Right cardiac atrium (tissue), 5 donors: ENCODE data around the gene ACSF3. TPM values are rescaled to one million over a fixed set of nuclear protein-coding genes. Genes with fewer than 3 reads are reported as not detected.
A peak's percentile ranks its signal among the peaks of the same experiment; 100 is the strongest.

Experiments
- ATAC-seq, 2 donors: fragments of 200-7000 bp; cut with Tn5 transposase; one replicate each; pipeline versions ENCODE4 v1.8.0 to v1.9.1; 2020; ENCODE audit warnings: moderate library complexity in 2 of 2, mild to moderate bottlenecking in 1 of 2
- DNase-seq, 3 donors: peaks; one replicate each; pipeline ENCODE4 v3.0.0-alpha.2; 2020
- H3K27ac ChIP-seq: one replicate; pipeline ENCODE4 v1.5.1; 2013; ENCODE audit warnings: mild to moderate bottlenecking, low read length, control low read depth, moderate library complexity
- H3K27me3 ChIP-seq: one replicate; pipeline ENCODE4 v1.6.1; 2013; ENCODE audit not compliant: control insufficient read depth, insufficient read depth
- H3K4me1 ChIP-seq: one replicate; pipeline ENCODE4 v1.6.1; 2013; ENCODE audit warnings: low read length; ENCODE audit not compliant: control insufficient read depth, insufficient read depth
- H3K4me3 ChIP-seq: one replicate; pipeline ENCODE4 v1.5.1; 2013; ENCODE audit warnings: low read length, control low read depth
- H3K9me3 ChIP-seq: one replicate; pipeline ENCODE4 v1.6.1; 2013; ENCODE audit warnings: low read length; ENCODE audit not compliant: control insufficient read depth
- WGBS: extraction: QIAGEN DNeasy Blood & Tissue Kit; methylation state at CpG from one replicate; pipeline ENCODE4 v1.1.7; 2013; 5-methylcytosine and 5-hydroxymethylcytosine counted together
- intact Hi-C, 4 donors: fragments of 100-400 bp; cut with DNase I; formaldehyde crosslinking; loops; one replicate each; pipeline versions ENCODE4 v1.11.0 to v1.14.0; 2022 to 2023
- polyA plus RNA-seq: library from polyadenylated mRNA; stranded (reverse); fragments of 200-250 nt; gene quantifications from one replicate; pipeline ENCODE4 v1.2.3, GENCODE V29; 2013
- total RNA-seq, 4 donors: library from RNA; stranded (reverse); fragmentation: NEBNext Ultra II Directional; extraction: Animal tissue kit (Norgen Biotek cat#: 25700); gene quantifications; one replicate each; pipeline ENCODE4 v1.2.1, GENCODE V29; 2021
- donor health status: healthy with polysubstance abuse.
- donor health status: DM: no; HTN: yes; CAD: no.
- donor health status: DM: no; HTN: no; CAD: no.
- donor health status: DM: no; HTN: yes; CAD: no; lungs with severe emphysema.
- donor health status: DM: yes; HTN: yes; CAD: no.

Gene ACSF3
- total and polyA plus RNA-seq, 5 donors: 13.9 to 22.4 (median 16.4) TPM

- WGBS: 94% methylated on average over 37 of the region's 37 CpGs
- no peak overlapping the region for H3K4me3 ChIP-seq
- DNase-seq: no peak
- no peak for ATAC-seq
- H3K4me1 ChIP-seq: no peaks in the 10 kb centered on the region
- intact Hi-C loops: no loop called here
- no peaks in the 10 kb centered on the region for H3K27me3 ChIP-seq
- no peaks in the 10 kb centered on the region for H3K9me3 ChIP-seq
- H3K27ac ChIP-seq: no peak overlapping the region
These were observed 18.6 kb upstream of the ACSF3 start for GRCh38 chr16:89074803-89075688.

DNA sequence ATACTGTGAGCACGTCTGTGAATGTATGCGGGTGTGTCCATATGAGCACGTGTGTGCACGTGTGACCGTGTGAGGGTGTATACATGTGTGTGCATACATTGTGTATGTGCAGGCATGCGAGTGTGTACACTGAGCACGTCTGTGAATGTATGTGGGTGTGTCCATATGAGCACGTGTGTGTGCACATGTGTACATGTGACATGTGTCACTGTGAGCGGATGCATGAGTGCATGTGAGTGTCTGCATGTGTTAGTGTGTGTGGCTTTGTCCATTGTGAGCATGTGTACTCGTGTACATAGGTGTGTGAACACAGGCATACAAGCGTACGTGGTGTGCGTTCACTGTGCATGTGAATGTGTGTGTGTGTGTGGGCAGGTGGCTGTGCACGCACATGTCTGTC is 17.5 kb upstream of the ACSF3 start:
- Histone ChIP-seq H3K27ac (no peak overlapping the region), H3K27me3 (no peaks in the 10 kb centered on the region), H3K9me3 (no peaks in the 10 kb centered on the region), H3K4me3 (no peak overlapping the region), H3K4me1 (no peaks in the 10 kb centered on the region)
- DNase-seq: no peak
- intact Hi-C loops: no loop called here
- ATAC-seq: no peak
- WGBS: 95% methylated on average over 14 of the region's 14 CpGs

GRCh38 chr16:89077076-89077475 is 16.6 kb upstream of the ACSF3 start:
- Histone ChIP-seq H3K4me3 (no peak overlapping the region), H3K4me1 (no peaks in the 10 kb centered on the region), H3K9me3 (no peaks in the 10 kb centered on the region), H3K27me3 (no peaks in the 10 kb centered on the region), H3K27ac (no peak overlapping the region)
- WGBS: 91% methylated on average over 16 of the region's 16 CpGs
- intact Hi-C loops: no loop called here
- DNase-seq (no peak), ATAC-seq (no peak)

DNA sequence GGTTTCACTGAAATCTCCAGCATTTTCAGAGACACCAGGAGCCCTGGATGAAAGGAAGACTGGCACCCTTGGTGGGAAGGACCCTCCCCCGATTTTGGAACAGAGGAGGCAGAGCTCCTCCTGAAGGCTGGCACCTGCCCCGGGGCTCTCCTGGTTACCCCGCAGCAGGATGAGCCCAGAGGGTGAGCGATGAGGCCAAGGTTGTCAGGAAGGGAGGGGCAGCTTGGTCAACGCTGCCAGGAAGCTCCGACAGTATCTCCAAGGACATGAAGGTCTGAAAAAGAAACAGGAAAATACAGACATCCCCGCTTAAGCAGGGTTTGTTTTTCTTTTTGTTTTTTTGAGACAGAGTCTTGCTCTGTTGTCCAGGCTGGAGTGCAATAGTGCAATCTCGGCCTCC is 15.5 kb upstream of the ACSF3 start:
- ATAC-seq: no peak
- intact Hi-C loops: no loop called here
- no peaks in the 10 kb centered on the region for H3K9me3 ChIP-seq
- no peaks in the 10 kb centered on the region for H3K4me1 ChIP-seq
- no peak overlapping the region for H3K27ac ChIP-seq
- 64% methylated on average over 8 of the region's 8 CpGs for WGBS
- no peak for DNase-seq
- H3K4me3 ChIP-seq: no peak overlapping the region
- H3K27me3 ChIP-seq: no peaks in the 10 kb centered on the region

DNA sequence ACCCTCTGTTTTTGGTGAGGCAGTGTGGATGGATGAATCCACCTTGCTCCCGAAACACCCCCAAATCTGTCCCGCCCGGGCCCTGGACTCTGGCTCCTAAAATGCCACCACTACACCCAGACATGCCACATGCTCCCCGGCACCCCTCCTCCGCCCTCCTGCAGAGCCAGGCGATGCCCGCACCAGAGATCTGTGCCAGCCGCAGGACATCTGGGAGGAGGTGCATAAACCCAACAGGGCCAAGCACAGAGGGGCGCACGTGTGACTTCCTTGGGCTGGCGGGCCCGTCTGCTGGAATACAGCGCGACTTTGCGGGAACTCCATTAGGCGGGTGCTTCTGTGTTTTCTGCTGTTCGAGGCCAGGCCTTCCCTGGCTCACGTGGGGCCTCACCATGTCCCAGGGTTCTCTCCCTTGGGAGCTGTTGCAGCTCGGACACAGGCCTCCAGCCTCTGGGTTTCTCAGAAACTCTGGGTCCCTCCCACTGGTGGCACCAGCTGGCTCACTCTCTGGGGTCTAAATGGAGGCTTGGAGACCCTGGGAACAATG is 14.1 kb upstream of the ACSF3 start:
- no peak for ATAC-seq

GRCh38 chr16:89080196-89080853 is 13.3 kb upstream of the ACSF3 start:
- Histone ChIP-seq H3K4me3 (no peak overlapping the region), H3K27me3 (no peaks in the 10 kb centered on the region), H3K27ac (no peak overlapping the region), H3K9me3 (no peaks in the 10 kb centered on the region), H3K4me1 (no peaks in the 10 kb centered on the region)
- no peak for DNase-seq
- intact Hi-C loops: no loop called here
- peak in 1 of 2 donors; percentile 26 for ATAC-seq
- 90% methylated on average over 33 of the region's 33 CpGs for WGBS

More for the DNA sequence above, 14.1 kb upstream of the ACSF3 start:
- no peaks in the 10 kb centered on the region for H3K9me3 ChIP-seq
- WGBS: 86% methylated on average over 19 of the region's 19 CpGs
- no peaks in the 10 kb centered on the region for H3K4me1 ChIP-seq
- no peaks in the 10 kb centered on the region for H3K27me3 ChIP-seq
- no peak overlapping the region for H3K4me3 ChIP-seq
- intact Hi-C loops: no loop called here
- DNase-seq: no peak
- no peak overlapping the region for H3K27ac ChIP-seq

DNA sequence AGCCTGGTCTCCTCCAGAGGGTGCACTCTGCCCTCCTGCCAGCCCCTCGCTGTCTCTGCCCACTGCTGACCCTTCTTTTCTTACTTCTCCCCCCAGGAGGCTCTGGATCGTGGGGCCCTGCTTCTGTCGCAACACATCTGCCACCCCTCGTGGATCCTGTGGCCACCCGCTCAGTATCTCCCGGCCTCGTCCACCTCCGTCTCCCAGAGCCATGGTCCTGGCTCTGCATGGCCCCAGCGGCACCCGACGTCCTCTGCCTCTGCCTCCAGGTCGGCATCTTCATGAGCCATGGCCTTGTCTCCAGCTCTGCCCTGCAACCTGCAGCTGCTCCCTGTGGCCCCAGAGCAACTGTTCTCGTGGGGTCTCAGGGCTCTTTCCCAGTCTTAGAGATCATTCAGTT is 12.1 kb upstream of the ACSF3 start:
- Histone ChIP-seq H3K4me3 (no peak overlapping the region), H3K4me1 (no peaks in the 10 kb centered on the region), H3K9me3 (no peaks in the 10 kb centered on the region), H3K27me3 (no peaks in the 10 kb centered on the region), H3K27ac (no peak overlapping the region)
- ATAC-seq: no peak
- intact Hi-C loops: no loop called here
- no peak for DNase-seq
- 83% methylated on average over 13 of the region's 13 CpGs for WGBS

GRCh38 chr16:89084411-89084810 is 9.2 kb upstream of the ACSF3 start:
- Histone ChIP-seq H3K4me3 (no peak overlapping the region), H3K27me3 (no peaks in the 10 kb centered on the region), H3K9me3 (no peaks in the 10 kb centered on the region), H3K4me1 (no peaks in the 10 kb centered on the region), H3K27ac (no peak overlapping the region)
- intact Hi-C loops: no loop called here
- WGBS: 74% methylated on average over 12 of the region's 12 CpGs
- ATAC-seq (no peak), DNase-seq (no peak)

GRCh38 chr16:89084814-89085612 is 8.6 kb upstream of the ACSF3 start:
- ATAC-seq: no peak
- WGBS: 67% methylated on average over 28 of the region's 28 CpGs
- Histone ChIP-seq H3K27me3 (no peaks in the 10 kb centered on the region), H3K27ac (no peak overlapping the region), H3K4me1 (no peaks in the 10 kb centered on the region), H3K9me3 (no peaks in the 10 kb centered on the region), H3K4me3 (no peak overlapping the region)
- DNase-seq: peak in 2 of 3 donors; percentile 20 to 51
- intact Hi-C loops: no loop called here

DNA sequence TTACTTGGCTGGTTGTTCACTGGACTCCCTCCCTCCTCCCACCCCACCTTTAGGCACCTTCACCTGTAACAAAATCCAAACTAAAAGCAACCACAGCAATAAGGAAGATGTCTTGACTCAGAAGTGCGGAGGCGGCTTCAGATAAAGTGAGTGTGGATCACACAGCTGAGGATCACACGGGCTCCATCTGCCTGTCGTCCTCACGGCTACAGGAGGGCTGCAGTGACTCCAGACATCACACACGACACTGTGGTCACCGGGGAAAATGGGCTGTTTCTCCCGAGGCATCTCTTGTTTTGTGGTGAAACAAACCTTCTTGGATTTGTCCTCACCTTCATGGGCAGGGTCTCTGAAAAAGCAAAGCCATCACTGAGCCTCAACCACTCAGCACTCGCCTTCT is 7.9 kb upstream of the ACSF3 start:
- no peak overlapping the region for H3K4me3 ChIP-seq
- no peaks in the 10 kb centered on the region for H3K9me3 ChIP-seq
- 78% methylated on average over 9 of the region's 9 CpGs for WGBS
- H3K27me3 ChIP-seq: no peaks in the 10 kb centered on the region
- DNase-seq (peak in 1 of 3 donors; percentile 27), ATAC-seq (no peak)
- intact Hi-C loops: no loop called here
- H3K4me1 ChIP-seq: no peaks in the 10 kb centered on the region
- H3K27ac ChIP-seq: no peak overlapping the region
